ENCODE data around the gene MSI2.
A peak's percentile ranks its signal among the peaks of the same experiment; 100 is the strongest.

Gene MSI2

GRCh38 chr17:57366177-57366557 lies 109.8 kb downstream of the MSI2 start:
- Histone ChIP-seq H3K4me3 (ENCODE audit: low read depth, low read length) (no peak overlapping the region), H3K9me3 (ENCODE audit: severe bottlenecking) (no peaks in the 10 kb centered on the region), H3K27me3 (ENCODE audit: insufficient read depth, low read depth, severe bottlenecking) (no peaks in the 10 kb centered on the region), H3K27ac (no peak overlapping the region), H3K36me3 (peaks cover 16% of the 10 kb centered on the region)
- no peak for DNase-seq
- no peak for TF ChIP-seq CTCF (IDR thresholded peaks at IDR 0.05; ENCODE audit: low read depth, low read length)

- TF ChIP-seq CTCF (IDR thresholded peaks at IDR 0.05; ENCODE audit: low read depth, low read length): no peak
- DNase-seq: no peak
- Histone ChIP-seq H3K4me3 (ENCODE audit: low read depth, low read length) (no peak overlapping the region), H3K36me3 (peaks cover 16% of the 10 kb centered on the region), H3K27me3 (ENCODE audit: insufficient read depth, low read depth, severe bottlenecking) (no peaks in the 10 kb centered on the region), H3K27ac (peak overlapping the region; percentile 17; the same call in 1 of the 2 replicates), H3K9me3 (ENCODE audit: severe bottlenecking) (no peaks in the 10 kb centered on the region)
These were observed 110.4 kb downstream of the MSI2 start for GRCh38 chr17:57366558-57367351.

GRCh38 chr17:57368637-57369336 lies 112.5 kb downstream of the MSI2 start:
- peaks cover 23% of the 10 kb centered on the region for H3K36me3 ChIP-seq
- H3K4me3 ChIP-seq (ENCODE audit: low read depth, low read length): no peak overlapping the region
- peaks cover 7% of the 10 kb centered on the region for H3K9me3 ChIP-seq (ENCODE audit: severe bottlenecking)
- H3K27me3 ChIP-seq (ENCODE audit: insufficient read depth, low read depth, severe bottlenecking): no peaks in the 10 kb centered on the region
- no peak overlapping the region for H3K27ac ChIP-seq
- TF ChIP-seq CTCF (IDR thresholded peaks at IDR 0.05; ENCODE audit: low read depth, low read length): no peak
- no peak for DNase-seq

- H3K36me3 ChIP-seq: peaks cover 28% of the 10 kb centered on the region
- no peak for TF ChIP-seq CTCF (IDR thresholded peaks at IDR 0.05; ENCODE audit: low read depth, low read length)
- H3K27me3 ChIP-seq (ENCODE audit: insufficient read depth, low read depth, severe bottlenecking): no peaks in the 10 kb centered on the region
- no peak overlapping the region for H3K4me3 ChIP-seq (ENCODE audit: low read depth, low read length)
- H3K27ac ChIP-seq: no peak overlapping the region
- no peak for DNase-seq
- H3K9me3 ChIP-seq (ENCODE audit: severe bottlenecking): peaks cover 12% of the 10 kb centered on the region
These were observed 113.2 kb downstream of the MSI2 start for GRCh38 chr17:57369509-57369945.

GRCh38 chr17:57370037-57370581 lies 113.8 kb downstream of the MSI2 start:
- peaks cover 12% of the 10 kb centered on the region for H3K9me3 ChIP-seq (ENCODE audit: severe bottlenecking)
- TF ChIP-seq CTCF (IDR thresholded peaks at IDR 0.05; ENCODE audit: low read depth, low read length): no peak
- H3K36me3 ChIP-seq: peaks cover 30% of the 10 kb centered on the region
- no peak overlapping the region for H3K4me3 ChIP-seq (ENCODE audit: low read depth, low read length)
- no peak for DNase-seq
- no peak overlapping the region for H3K27ac ChIP-seq
- no peaks in the 10 kb centered on the region for H3K27me3 ChIP-seq (ENCODE audit: insufficient read depth, low read depth, severe bottlenecking)
